Activated T-cell treated with anti-CD3 and anti-CD28 coated beads, Interleukin-2, amount 50 U/mL, for 24 hours (primary cell): ENCODE data around the gene PDGFC.

Experiments
- DNase-seq: peaks from one replicate; pipeline ENCODE4 v3.0.0-alpha.2; 2020
- H3K27ac Mint-ChIP-seq: 2 replicates; pipeline ENCODE4 v1.8.0; 2020; ENCODE audit warnings: mild to moderate bottlenecking, mixed read lengths
- H3K27me3 Mint-ChIP-seq: 2 replicates; pipeline ENCODE4 v1.8.0; 2020; ENCODE audit warnings: mixed read lengths
- H3K36me3 Mint-ChIP-seq: 2 replicates; pipeline ENCODE4 v1.8.0; 2020; ENCODE audit warnings: low read depth, mixed read lengths
- H3K4me1 Mint-ChIP-seq: 2 replicates; pipeline ENCODE4 v1.8.0; 2020; ENCODE audit warnings: low read depth, mixed read lengths
- H3K4me3 Mint-ChIP-seq: 2 replicates; pipeline ENCODE4 v1.8.0; 2020; ENCODE audit warnings: mild to moderate bottlenecking, moderate library complexity, mixed read lengths
- H3K9me3 Mint-ChIP-seq: 2 replicates; pipeline ENCODE4 v1.8.0; 2020; ENCODE audit warnings: mixed read lengths

Gene PDGFC

GRCh38 chr4:156746111-156746510, 225.5 kb downstream of the PDGFC start:
- no peak overlapping the region for H3K27ac Mint-ChIP-seq
- DNase-seq = no peak
- no peaks in the 10 kb centered on the region for H3K27me3 Mint-ChIP-seq
- H3K4me1 Mint-ChIP-seq = no peaks in the 10 kb centered on the region
- no peak overlapping the region for H3K4me3 Mint-ChIP-seq
- H3K9me3 Mint-ChIP-seq = peaks cover 18% of the 10 kb centered on the region
- no peaks in the 10 kb centered on the region for H3K36me3 Mint-ChIP-seq

- Mint-ChIP-seq H3K36me3 (no peaks in the 10 kb centered on the region), H3K9me3 (peaks cover 12% of the 10 kb centered on the region), H3K4me1 (no peaks in the 10 kb centered on the region), H3K27me3 (no peaks in the 10 kb centered on the region), H3K27ac (no peak overlapping the region), H3K4me3 (no peak overlapping the region)
- no peak for DNase-seq
Measured at GRCh38 chr4:156738766-156739165, 232.8 kb downstream of the PDGFC start.

- no peak overlapping the region for H3K4me3 Mint-ChIP-seq
- H3K36me3 Mint-ChIP-seq = no peaks in the 10 kb centered on the region
- H3K27me3 Mint-ChIP-seq = no peaks in the 10 kb centered on the region
- no peak for DNase-seq
- no peak overlapping the region for H3K27ac Mint-ChIP-seq
- no peaks in the 10 kb centered on the region for H3K4me1 Mint-ChIP-seq
- peaks cover 23% of the 10 kb centered on the region for H3K9me3 Mint-ChIP-seq
Measured at GRCh38 chr4:156734965-156735895, 236.4 kb downstream of the PDGFC start.

GRCh38 chr4:156733582-156733981, 238.0 kb downstream of the PDGFC start:
- H3K36me3 Mint-ChIP-seq = no peaks in the 10 kb centered on the region
- H3K4me3 Mint-ChIP-seq = no peak overlapping the region
- no peaks in the 10 kb centered on the region for H3K4me1 Mint-ChIP-seq
- no peak overlapping the region for H3K27ac Mint-ChIP-seq
- no peak for DNase-seq
- H3K27me3 Mint-ChIP-seq = no peaks in the 10 kb centered on the region
- H3K9me3 Mint-ChIP-seq = peaks cover 23% of the 10 kb centered on the region

- Mint-ChIP-seq H3K27me3 (no peaks in the 10 kb centered on the region), H3K4me3 (no peak overlapping the region), H3K4me1 (no peaks in the 10 kb centered on the region), H3K36me3 (no peaks in the 10 kb centered on the region), H3K9me3 (peaks cover 23% of the 10 kb centered on the region), H3K27ac (no peak overlapping the region)
- DNase-seq = no peak
Measured at GRCh38 chr4:156732634-156733033, 239.0 kb downstream of the PDGFC start.

GRCh38 chr4:156729416-156729815, 242.2 kb downstream of the PDGFC start:
- Mint-ChIP-seq H3K36me3 (no peaks in the 10 kb centered on the region), H3K27me3 (no peaks in the 10 kb centered on the region), H3K4me1 (no peaks in the 10 kb centered on the region), H3K9me3 (peaks cover 21% of the 10 kb centered on the region), H3K4me3 (no peak overlapping the region), H3K27ac (no peak overlapping the region)
- DNase-seq = no peak

GRCh38 chr4:156725257-156725656, 246.3 kb downstream of the PDGFC start:
- DNase-seq = no peak
- Mint-ChIP-seq H3K9me3 (no peaks in the 10 kb centered on the region), H3K36me3 (no peaks in the 10 kb centered on the region)

GRCh38 chr4:156723951-156724668, 247.5 kb downstream of the PDGFC start:
- Mint-ChIP-seq H3K4me3 (no peak overlapping the region), H3K4me1 (no peaks in the 10 kb centered on the region), H3K27me3 (no peaks in the 10 kb centered on the region), H3K9me3 (no peaks in the 10 kb centered on the region), H3K27ac (no peak overlapping the region), H3K36me3 (no peaks in the 10 kb centered on the region)
- no peak for DNase-seq

More at GRCh38 chr4:156725257-156725656, 246.3 kb downstream of the PDGFC start:
- Mint-ChIP-seq H3K4me3 (no peak overlapping the region), H3K27me3 (no peaks in the 10 kb centered on the region), H3K4me1 (no peaks in the 10 kb centered on the region), H3K27ac (no peak overlapping the region)

GRCh38 chr4:156718226-156718625, 253.4 kb downstream of the PDGFC start:
- Mint-ChIP-seq H3K9me3 (no peaks in the 10 kb centered on the region), H3K4me1 (no peaks in the 10 kb centered on the region), H3K27me3 (no peaks in the 10 kb centered on the region), H3K36me3 (no peaks in the 10 kb centered on the region), H3K4me3 (no peak overlapping the region), H3K27ac (no peak overlapping the region)
- DNase-seq = no peak

- peaks cover 4% of the 10 kb centered on the region for H3K9me3 Mint-ChIP-seq
- no peaks in the 10 kb centered on the region for H3K36me3 Mint-ChIP-seq
- no peaks in the 10 kb centered on the region for H3K27me3 Mint-ChIP-seq
- no peak for DNase-seq
- no peak overlapping the region for H3K4me3 Mint-ChIP-seq
- H3K4me1 Mint-ChIP-seq = no peaks in the 10 kb centered on the region
- H3K27ac Mint-ChIP-seq = no peak overlapping the region
Measured at GRCh38 chr4:156711193-156711590, 260.4 kb downstream of the PDGFC start.
